Cardiac muscle cell (in vitro differentiated cells and primary cell): ENCODE results near the gene RNASE13. TPM values are rescaled to one million over a fixed set of nuclear protein-coding genes. Genes with fewer than 3 reads are reported as not detected.

Experiments used
- DNase-seq, 2 donors: peaks; one replicate each; pipeline versions ENCODE4 v3.0.0 to v3.0.0-alpha.2; 2010 to 2017; ENCODE audit warnings: low read depth in 1 of 2, low spot score in 1 of 2
- H3K27ac ChIP-seq: fragments of 200-600 bp; sonication (generic); 2 replicates; pipeline ENCODE4 v1.5.1; 2016
- H3K27me3 ChIP-seq: fragments of 200-600 bp; sonication (generic); 2 replicates; pipeline ENCODE4 v1.6.0; 2016; ENCODE audit warnings: control low read depth
- H3K36me3 ChIP-seq: fragments of 200-600 bp; sonication (generic); 2 replicates; pipeline ENCODE4 v1.5.1; 2016; ENCODE audit warnings: control low read depth
- H3K4me1 ChIP-seq: fragments of 200-600 bp; sonication (generic); 2 replicates; pipeline ENCODE4 v1.8.1; 2017; ENCODE audit warnings: low read depth, mild to moderate bottlenecking, mixed run types
- H3K4me3 ChIP-seq: fragments of 200-600 bp; sonication (generic); 2 replicates; pipeline ENCODE4 v1.5.1; 2016; ENCODE audit warnings: mild to moderate bottlenecking
- H3K9me3 ChIP-seq: fragments of 200-600 bp; sonication (generic); 2 replicates; pipeline ENCODE4 v1.5.1; 2017; ENCODE audit warnings: low read depth, mild to moderate bottlenecking, control low read depth
- CTCF ChIP-seq: IDR thresholded peaks from 2 replicates; pipeline ENCODE4 v1.5.1; 2012; ENCODE audit warnings: low read depth, mild to moderate bottlenecking, low read length
- polyA plus RNA-seq: library from polyadenylated mRNA; unstranded; fragments of >200 nt; fragmentation: Nextera tagmentation; extraction: Ambion mirVana; gene quantifications from 2 replicates; pipeline ENCODE4 v1.2.1, GENCODE V29; 2016
- total RNA-seq: library from RNA; depleted of rRNA; stranded (reverse); fragments of >200 nt; gene quantifications from 2 replicates; pipeline ENCODE4 v1.2.3, GENCODE V29; 2016

The RNASE13 gene
- total and polyA plus RNA-seq, 2 experiments from 2014 or later: not detected

GRCh38 chr14:21055432-21056117 is 21.0 kb upstream of the RNASE13 start:
- Histone ChIP-seq H3K36me3 (no peaks in the 10 kb centered on the region), H3K4me1 (no peaks in the 10 kb centered on the region), H3K27ac (no peak overlapping the region), H3K9me3 (no peaks in the 10 kb centered on the region), H3K4me3 (no peak overlapping the region), H3K27me3 (no peaks in the 10 kb centered on the region)
- TF ChIP-seq CTCF: no peak
- DNase-seq: no peak

- no peaks in the 10 kb centered on the region for H3K9me3 ChIP-seq
- H3K4me3 ChIP-seq: no peak overlapping the region
- no peak for TF ChIP-seq CTCF
- no peaks in the 10 kb centered on the region for H3K36me3 ChIP-seq
- H3K4me1 ChIP-seq: no peaks in the 10 kb centered on the region
- DNase-seq: no peak
- H3K27me3 ChIP-seq: no peaks in the 10 kb centered on the region
- H3K27ac ChIP-seq: no peak overlapping the region
These were observed 20.1 kb upstream of the RNASE13 start for GRCh38 chr14:21054768-21055145.

GRCh38 chr14:21054123-21054767 is 19.6 kb upstream of the RNASE13 start:
- no peak for DNase-seq
- no peak for TF ChIP-seq CTCF
- Histone ChIP-seq H3K27ac (no peak overlapping the region), H3K9me3 (no peaks in the 10 kb centered on the region), H3K36me3 (no peaks in the 10 kb centered on the region), H3K4me3 (no peak overlapping the region), H3K4me1 (no peaks in the 10 kb centered on the region), H3K27me3 (no peaks in the 10 kb centered on the region)

- Histone ChIP-seq H3K4me3 (no peak overlapping the region), H3K27me3 (no peaks in the 10 kb centered on the region), H3K27ac (no peak overlapping the region), H3K36me3 (no peaks in the 10 kb centered on the region), H3K9me3 (no peaks in the 10 kb centered on the region), H3K4me1 (no peaks in the 10 kb centered on the region)
- DNase-seq: no peak
- no peak for TF ChIP-seq CTCF
These were observed 18.8 kb upstream of the RNASE13 start for GRCh38 chr14:21053184-21054122.

- H3K27ac ChIP-seq: no peak overlapping the region
- no peak for TF ChIP-seq CTCF
- H3K4me3 ChIP-seq: no peak overlapping the region
- H3K36me3 ChIP-seq: no peaks in the 10 kb centered on the region
- DNase-seq: no peak
- H3K27me3 ChIP-seq: no peaks in the 10 kb centered on the region
- no peaks in the 10 kb centered on the region for H3K9me3 ChIP-seq
- no peaks in the 10 kb centered on the region for H3K4me1 ChIP-seq
These were observed 16.0 kb upstream of the RNASE13 start for GRCh38 chr14:21050597-21050996.
